Muscle layer of duodenum (tissue), 2 donors: ENCODE data around the gene HERC3.

Experiments
- H3K27ac ChIP-seq: one replicate; pipeline ENCODE4 v1.7.0; 2013; ENCODE audit warnings: mild to moderate bottlenecking, low read length
- H3K27me3 ChIP-seq: one replicate; pipeline ENCODE4 v1.7.0; 2013; ENCODE audit warnings: low read depth, mild to moderate bottlenecking, control low read depth, low read length
- H3K36me3 ChIP-seq, 2 donors: one replicate each; pipeline ENCODE4 v1.7.0; 2013; ENCODE audit warnings: low read length in 2 of 2, control low read depth in 1 of 2, mild to moderate bottlenecking in 1 of 2; ENCODE audit not compliant: insufficient read depth in 2 of 2, control insufficient read depth in 1 of 2
- H3K4me1 ChIP-seq, 2 donors: one replicate each; pipeline ENCODE4 v1.7.0; 2013; ENCODE audit warnings: low read length in 2 of 2, mild to moderate bottlenecking in 2 of 2, control low read depth in 1 of 2, moderate library complexity in 1 of 2; ENCODE audit not compliant: insufficient read depth in 2 of 2, control insufficient read depth in 1 of 2
- H3K4me3 ChIP-seq, 2 donors: one replicate each; pipeline ENCODE4 v1.7.0; 2013; ENCODE audit warnings: low read length in 2 of 2, low read depth in 1 of 2, mild to moderate bottlenecking in 1 of 2
- H3K9me3 ChIP-seq, 2 donors: one replicate each; pipeline ENCODE4 v1.7.0; 2013; ENCODE audit warnings: low read length in 2 of 2, control low read depth in 1 of 2, mild to moderate bottlenecking in 1 of 2; ENCODE audit not compliant: control insufficient read depth in 1 of 2
- donor health status: healthy.

The HERC3 gene

DNA sequence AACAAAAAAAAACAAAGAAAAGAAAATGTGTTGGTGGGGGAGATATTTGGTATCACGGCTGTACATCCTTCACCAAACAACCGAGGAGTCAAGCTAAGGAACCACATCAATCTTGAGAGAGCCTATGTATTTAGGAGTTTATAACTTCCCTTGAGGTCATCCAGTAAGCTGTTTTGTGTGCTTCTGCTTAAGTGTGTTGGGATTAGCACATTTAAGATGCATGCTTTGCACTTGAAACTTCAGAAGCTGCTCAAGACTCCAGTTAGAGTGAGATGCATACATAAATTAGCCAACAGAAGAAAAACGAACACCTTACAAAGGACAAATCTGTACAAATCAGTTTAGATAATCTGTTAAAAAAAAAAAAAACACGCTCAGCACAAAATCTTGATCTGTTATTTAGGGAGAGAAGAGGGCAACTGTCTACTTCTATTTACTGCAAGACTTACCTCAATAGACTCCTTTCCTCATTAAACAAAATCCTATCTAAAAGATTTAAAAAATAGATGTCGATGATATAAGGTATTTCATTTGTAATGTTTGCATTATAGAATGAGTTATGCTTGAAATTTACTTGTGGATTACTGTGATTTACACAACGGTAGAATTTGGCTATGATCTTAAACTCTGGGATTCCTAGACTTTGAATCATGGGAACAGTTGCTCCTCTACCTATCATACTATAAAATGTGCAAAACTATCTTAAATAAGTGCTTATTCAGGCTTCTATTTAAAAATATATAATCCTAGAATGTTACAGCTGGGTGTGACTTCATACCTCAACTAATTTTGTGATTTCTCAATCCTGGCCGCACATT is 159.2 kb downstream of the HERC3 start:
- H3K36me3 ChIP-seq = peaks cover 51 to 57% of the 10 kb centered on the region in 2 donors
- H3K27ac ChIP-seq = no peak overlapping the region
- no peaks in the 10 kb centered on the region for H3K9me3 ChIP-seq
- H3K4me1 ChIP-seq = no peaks in the 10 kb centered on the region
- H3K4me3 ChIP-seq = no peak overlapping the region
- no peaks in the 10 kb centered on the region for H3K27me3 ChIP-seq

- H3K36me3 ChIP-seq = peaks cover 46 to 51% of the 10 kb centered on the region in 2 donors
- H3K27ac ChIP-seq = no peak overlapping the region
- H3K4me3 ChIP-seq = no peak overlapping the region
Measured at GRCh38 chr4:88752076-88752463, 159.8 kb downstream of the HERC3 start.

GRCh38 chr4:88752754-88753153 is 160.5 kb downstream of the HERC3 start:
- Histone ChIP-seq H3K27me3 (no peaks in the 10 kb centered on the region), H3K9me3 (no peaks in the 10 kb centered on the region), H3K4me3 (no peak overlapping the region), H3K36me3 (peaks cover 42 to 46% of the 10 kb centered on the region in 2 donors), H3K27ac (no peak overlapping the region), H3K4me1 (no peaks in the 10 kb centered on the region)

More at GRCh38 chr4:88752076-88752463, 159.8 kb downstream of the HERC3 start:
- H3K4me1 ChIP-seq = no peaks in the 10 kb centered on the region
- no peaks in the 10 kb centered on the region for H3K27me3 ChIP-seq
- no peaks in the 10 kb centered on the region for H3K9me3 ChIP-seq

GRCh38 chr4:88753658-88754571 is 161.6 kb downstream of the HERC3 start:
- Histone ChIP-seq H3K27ac (no peak overlapping the region), H3K4me3 (no peak overlapping the region)

GRCh38 chr4:88754796-88755195 is 162.5 kb downstream of the HERC3 start:
- H3K4me1 ChIP-seq = no peaks in the 10 kb centered on the region
- no peak overlapping the region for H3K27ac ChIP-seq
- no peak overlapping the region for H3K4me3 ChIP-seq
- no peaks in the 10 kb centered on the region for H3K9me3 ChIP-seq
- peaks cover 27 to 39% of the 10 kb centered on the region in 2 donors for H3K36me3 ChIP-seq
- H3K27me3 ChIP-seq = no peaks in the 10 kb centered on the region

More at GRCh38 chr4:88753658-88754571, 161.6 kb downstream of the HERC3 start:
- Histone ChIP-seq H3K9me3 (no peaks in the 10 kb centered on the region), H3K4me1 (no peaks in the 10 kb centered on the region), H3K27me3 (no peaks in the 10 kb centered on the region), H3K36me3 (peaks cover 36 to 45% of the 10 kb centered on the region in 2 donors)

- Histone ChIP-seq H3K4me1 (no peaks in the 10 kb centered on the region), H3K9me3 (no peaks in the 10 kb centered on the region), H3K36me3 (peaks cover 21 to 32% of the 10 kb centered on the region in 2 donors), H3K27me3 (no peaks in the 10 kb centered on the region), H3K4me3 (no peak overlapping the region), H3K27ac (no peak overlapping the region)
Measured at GRCh38 chr4:88755454-88755853, 163.2 kb downstream of the HERC3 start.

DNA sequence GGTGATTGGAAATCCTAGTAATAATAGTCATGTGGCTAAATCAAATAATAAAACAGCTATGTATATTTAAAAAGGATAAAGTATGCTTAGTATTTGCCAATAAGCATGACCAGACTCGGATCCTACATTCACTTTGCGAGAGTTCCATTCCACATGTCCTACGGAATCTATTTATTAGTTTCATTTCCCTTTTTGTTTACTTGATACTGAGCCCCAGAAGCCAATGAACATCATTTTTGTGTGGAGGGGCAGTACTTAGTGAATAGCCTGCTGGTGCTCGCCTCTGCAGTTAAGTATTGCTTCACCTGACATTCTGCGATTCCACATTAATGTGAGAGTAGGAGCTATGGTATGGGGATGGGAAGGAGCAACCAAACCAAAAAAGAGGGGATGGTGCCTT is 163.9 kb downstream of the HERC3 start:
- Histone ChIP-seq H3K27me3 (no peaks in the 10 kb centered on the region), H3K36me3 (peaks cover 15 to 36% of the 10 kb centered on the region in 2 donors), H3K4me1 (no peaks in the 10 kb centered on the region), H3K9me3 (no peaks in the 10 kb centered on the region), H3K4me3 (no peak overlapping the region), H3K27ac (no peak overlapping the region)

DNA sequence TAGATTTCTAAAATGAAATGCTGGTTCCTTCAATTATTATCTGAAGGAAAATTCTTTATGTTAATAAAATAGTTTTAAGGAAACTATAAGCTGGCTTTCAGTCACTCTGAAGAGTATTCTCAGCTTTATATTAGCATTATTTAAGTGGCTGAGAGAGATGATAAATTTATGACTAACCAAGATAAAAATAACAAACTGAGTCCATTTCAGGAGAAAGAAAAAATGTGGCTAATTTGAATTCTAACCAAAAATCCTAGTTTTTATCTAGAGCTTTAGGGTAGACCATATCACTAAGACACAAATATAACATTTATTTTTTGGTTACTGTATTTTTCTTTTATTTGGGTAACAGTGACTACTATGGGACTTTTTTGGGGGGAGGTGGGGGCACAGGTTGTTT is 164.8 kb downstream of the HERC3 start:
- Histone ChIP-seq H3K27me3 (no peaks in the 10 kb centered on the region), H3K27ac (no peak overlapping the region), H3K36me3 (peaks cover 10 to 38% of the 10 kb centered on the region in 2 donors), H3K9me3 (no peaks in the 10 kb centered on the region), H3K4me1 (no peaks in the 10 kb centered on the region), H3K4me3 (no peak overlapping the region)

DNA sequence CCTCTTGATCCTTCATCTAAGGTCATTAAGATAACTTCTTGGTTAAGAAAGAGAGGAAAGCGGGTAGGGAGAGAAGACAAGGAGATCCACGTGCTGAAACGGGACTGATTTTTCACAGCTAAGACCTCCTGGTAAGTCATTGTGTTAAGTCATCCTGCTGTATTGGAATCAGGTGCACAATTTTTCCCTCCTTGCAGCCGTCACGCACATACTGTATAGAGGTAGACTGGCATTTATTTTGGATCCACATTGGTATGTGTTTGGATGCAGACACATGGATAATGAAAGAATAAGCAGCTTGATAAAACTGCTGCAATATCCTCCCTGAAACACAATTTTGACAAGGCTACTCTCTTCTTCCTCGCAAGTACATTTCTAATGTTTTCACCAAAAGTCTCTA is 165.5 kb downstream of the HERC3 start:
- no peaks in the 10 kb centered on the region for H3K4me1 ChIP-seq
- no peak overlapping the region for H3K4me3 ChIP-seq

More for the DNA sequence above, 165.5 kb downstream of the HERC3 start:
- Histone ChIP-seq H3K36me3 (peaks cover 6 to 34% of the 10 kb centered on the region in 2 donors), H3K27me3 (no peaks in the 10 kb centered on the region), H3K9me3 (no peaks in the 10 kb centered on the region), H3K27ac (no peak overlapping the region)
